ENCODE data around the gene HCK. TPM values are rescaled to one million over a fixed set of nuclear protein-coding genes. Genes with fewer than 3 reads are reported as not detected.
A peak's percentile ranks its signal among the peaks of the same experiment; 100 is the strongest.

The HCK gene
- total RNA-seq, 1 experiment from 2014 or later, result 1.3 TPM

DNA sequence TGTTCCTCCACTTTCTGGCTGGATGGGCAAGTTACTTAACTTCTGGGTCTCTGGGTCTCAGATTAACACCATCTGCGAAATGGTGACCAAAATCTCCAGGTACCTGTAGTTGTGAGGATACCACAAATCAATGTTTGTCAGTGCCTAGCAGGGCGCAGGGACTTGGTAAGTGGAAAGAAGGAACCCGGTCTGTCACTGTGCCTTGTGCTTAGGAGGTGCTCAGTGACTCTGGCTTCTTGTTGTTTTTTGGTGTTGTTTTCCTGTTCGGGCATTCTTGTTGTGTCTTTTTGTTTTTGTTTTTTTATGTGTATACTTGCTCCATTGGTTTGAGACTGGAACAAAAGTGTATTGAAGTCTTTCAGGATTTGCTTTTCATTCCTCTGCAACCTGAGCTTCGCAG is 75.3 kb downstream of the HCK start:
- ChIA-PET CTCF (no interaction called here), POLR2A (no interaction called here)
- Mint-ChIP-seq H3K9me3 (peaks cover 10% of the 10 kb centered on the region), H3K27ac (peak overlapping the region; percentile 32; the same call in 1 of the 2 replicates), H3K4me1 (peaks cover 24% of the 10 kb centered on the region), H3K4me3 (no peak overlapping the region), H3K36me3 (peaks cover 21% of the 10 kb centered on the region), H3K27me3 (ENCODE audit: low read depth) (no peaks in the 10 kb centered on the region)
- ATAC-seq (no peak), DNase-seq (ENCODE audit: low spot score) (no peak)
- no peak for TF ChIP-seq AFF4 (CRISPR knock-in tag; IDR thresholded peaks at IDR 0.05; ENCODE audit: borderline replicate concordance)
- TF ChIP-seq NFE2L1 (CRISPR knock-in tag; IDR thresholded peaks at IDR 0.05), result no peak
- no peak for TF ChIP-seq NR3C1 (CRISPR knock-in tag; conservative IDR thresholded peaks at IDR 0.05; ENCODE audit: low read depth)
- no peak for TF ChIP-seq RELA (CRISPR knock-in tag; IDR thresholded peaks at IDR 0.05; ENCODE audit: borderline replicate concordance)
- TF ChIP-seq ATF2 (CRISPR knock-in tag; IDR thresholded peaks at IDR 0.05; ENCODE audit: borderline replicate concordance, low read depth), result no peak

DNA sequence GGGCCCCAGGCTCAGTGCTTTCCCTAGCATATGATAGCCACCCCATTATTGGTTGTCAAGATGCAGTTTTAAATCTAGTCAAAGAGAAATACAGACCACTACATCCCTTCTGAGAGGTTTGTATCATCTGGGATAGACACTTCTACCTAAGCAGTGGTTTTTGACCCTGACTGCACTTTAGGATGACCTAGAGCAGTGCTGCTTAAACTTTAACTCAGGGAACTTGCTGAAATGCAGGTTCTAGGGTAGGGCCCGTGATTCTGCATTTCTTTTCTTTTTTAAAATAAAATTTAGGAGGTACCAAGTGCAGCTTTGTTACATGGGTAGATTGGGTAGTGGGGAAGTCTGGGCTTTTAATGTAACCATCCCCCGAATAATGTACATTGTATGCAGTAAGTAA is 76.1 kb downstream of the HCK start:
- Mint-ChIP-seq H3K36me3 (peaks cover 18% of the 10 kb centered on the region), H3K4me1 (peaks cover 24% of the 10 kb centered on the region), H3K27ac (no peak overlapping the region), H3K9me3 (0 out of 2 replicates have a peak, but pooled peaks cover 6% of the 10 kb centered on the region), H3K27me3 (ENCODE audit: low read depth) (no peaks in the 10 kb centered on the region), H3K4me3 (no peak overlapping the region)
- DNase-seq (ENCODE audit: low spot score) (no peak), ATAC-seq (no peak)
- POLR2A ChIA-PET, result no interaction called here
- TF ChIP-seq NFYB (CRISPR knock-in tag; conservative IDR thresholded peaks at IDR 0.05; ENCODE audit: low read depth) (no peak), ESRRA (CRISPR knock-in tag; IDR thresholded peaks at IDR 0.05; ENCODE audit: borderline replicate concordance) (no peak)
- CTCF ChIA-PET, result no interaction called here

GRCh38 chr20:32129863-32130262 is 77.8 kb downstream of the HCK start:
- Mint-ChIP-seq H3K4me1 (peaks cover 23% of the 10 kb centered on the region), H3K9me3 (no peaks in the 10 kb centered on the region), H3K27ac (no peak overlapping the region), H3K27me3 (ENCODE audit: low read depth) (no peaks in the 10 kb centered on the region), H3K36me3 (peaks cover 8% of the 10 kb centered on the region), H3K4me3 (no peak overlapping the region)
- no peak for TF ChIP-seq TCF7 (CRISPR knock-in tag; IDR thresholded peaks at IDR 0.05; ENCODE audit: low read depth)
- TF ChIP-seq GTF2I (CRISPR knock-in tag; conservative IDR thresholded peaks at IDR 0.05), result no peak
- DNase-seq (ENCODE audit: low spot score) (no peak), ATAC-seq (no peak)
- ChIA-PET POLR2A (no interaction called here), CTCF (no interaction called here)

- Mint-ChIP-seq H3K36me3 (peaks cover 7% of the 10 kb centered on the region), H3K9me3 (no peaks in the 10 kb centered on the region), H3K4me1 (peaks cover 20% of the 10 kb centered on the region), H3K27ac (no peak overlapping the region), H3K4me3 (no peak overlapping the region), H3K27me3 (ENCODE audit: low read depth) (no peaks in the 10 kb centered on the region)
- CTCF ChIA-PET, result no interaction called here
- no peak for ATAC-seq
- DNase-seq (ENCODE audit: low spot score), result no peak
- POLR2A ChIA-PET, result no interaction called here
- no peak for TF ChIP-seq ATF2 (CRISPR knock-in tag; IDR thresholded peaks at IDR 0.05; ENCODE audit: borderline replicate concordance, low read depth)
- TF ChIP-seq, protein P1, sequence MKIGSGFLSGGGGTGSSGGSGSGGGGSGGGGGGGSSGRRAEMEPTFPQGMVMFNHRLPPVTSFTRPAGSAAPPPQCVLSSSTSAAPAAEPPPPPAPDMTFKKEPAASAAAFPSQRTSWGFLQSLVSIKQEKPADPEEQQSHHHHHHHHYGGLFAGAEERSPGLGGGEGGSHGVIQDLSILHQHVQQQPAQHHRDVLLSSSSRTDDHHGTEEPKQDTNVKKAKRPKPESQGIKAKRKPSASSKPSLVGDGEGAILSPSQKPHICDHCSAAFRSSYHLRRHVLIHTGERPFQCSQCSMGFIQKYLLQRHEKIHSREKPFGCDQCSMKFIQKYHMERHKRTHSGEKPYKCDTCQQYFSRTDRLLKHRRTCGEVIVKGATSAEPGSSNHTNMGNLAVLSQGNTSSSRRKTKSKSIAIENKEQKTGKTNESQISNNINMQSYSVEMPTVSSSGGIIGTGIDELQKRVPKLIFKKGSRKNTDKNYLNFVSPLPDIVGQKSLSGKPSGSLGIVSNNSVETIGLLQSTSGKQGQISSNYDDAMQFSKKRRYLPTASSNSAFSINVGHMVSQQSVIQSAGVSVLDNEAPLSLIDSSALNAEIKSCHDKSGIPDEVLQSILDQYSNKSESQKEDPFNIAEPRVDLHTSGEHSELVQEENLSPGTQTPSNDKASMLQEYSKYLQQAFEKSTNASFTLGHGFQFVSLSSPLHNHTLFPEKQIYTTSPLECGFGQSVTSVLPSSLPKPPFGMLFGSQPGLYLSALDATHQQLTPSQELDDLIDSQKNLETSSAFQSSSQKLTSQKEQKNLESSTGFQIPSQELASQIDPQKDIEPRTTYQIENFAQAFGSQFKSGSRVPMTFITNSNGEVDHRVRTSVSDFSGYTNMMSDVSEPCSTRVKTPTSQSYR (CRISPR knock-in tag; IDR thresholded peaks at IDR 0.05), result no peak
Observed at GRCh38 chr20:32130352-32130751, 78.3 kb downstream of the HCK start.

Data from WTC11 (cell line).